Right kidney (tissue), 1 donor: ENCODE measurements around the gene RAC2.

Source experiments
- DNase-seq: peaks from one replicate; pipeline ENCODE4 v3.0.0-alpha.2; 2016

Gene RAC2

DNA sequence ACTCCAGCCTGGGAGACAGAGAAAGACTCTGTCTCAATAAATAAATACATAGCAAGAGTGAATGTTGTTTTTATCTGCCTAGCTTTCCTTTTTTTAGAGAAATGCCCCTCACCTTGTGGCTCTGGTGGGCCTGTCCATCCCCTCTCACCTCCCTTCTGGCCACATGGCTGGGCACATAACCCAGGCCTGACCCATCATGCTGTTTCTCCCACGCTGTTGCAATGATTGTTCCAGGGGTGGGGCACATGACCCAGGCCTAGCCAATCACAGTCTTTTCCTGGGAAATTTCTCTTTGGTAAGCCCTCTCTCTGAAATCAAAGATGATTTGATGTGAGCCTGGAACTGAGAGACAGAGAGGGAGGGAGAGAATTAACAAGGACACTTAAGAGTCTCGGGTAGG is 32.7 kb upstream of the RAC2 start:
- DNase-seq, result no peak

DNA sequence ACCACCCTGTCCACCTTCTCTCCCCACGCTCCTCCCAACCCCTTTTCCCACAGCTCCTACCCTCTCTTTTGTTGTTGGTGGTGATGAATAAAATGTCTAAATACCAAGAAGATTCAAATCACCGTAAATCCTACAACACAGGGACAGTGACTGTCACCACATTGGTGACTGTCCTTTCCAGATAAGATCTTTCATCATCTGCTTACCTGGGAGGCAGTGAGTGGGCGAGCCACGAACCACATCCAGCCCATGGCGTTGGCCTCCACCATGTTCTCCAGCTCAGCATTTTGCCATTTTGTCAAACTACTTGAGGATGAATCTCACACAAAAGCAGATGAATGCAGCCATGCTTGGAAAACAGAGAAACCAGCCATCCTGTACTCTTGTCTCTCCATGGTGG is 31.6 kb upstream of the RAC2 start:
- no peak for DNase-seq

GRCh38 chr22:37275134-37275533 is 31.1 kb upstream of the RAC2 start:
- no peak for DNase-seq

DNA sequence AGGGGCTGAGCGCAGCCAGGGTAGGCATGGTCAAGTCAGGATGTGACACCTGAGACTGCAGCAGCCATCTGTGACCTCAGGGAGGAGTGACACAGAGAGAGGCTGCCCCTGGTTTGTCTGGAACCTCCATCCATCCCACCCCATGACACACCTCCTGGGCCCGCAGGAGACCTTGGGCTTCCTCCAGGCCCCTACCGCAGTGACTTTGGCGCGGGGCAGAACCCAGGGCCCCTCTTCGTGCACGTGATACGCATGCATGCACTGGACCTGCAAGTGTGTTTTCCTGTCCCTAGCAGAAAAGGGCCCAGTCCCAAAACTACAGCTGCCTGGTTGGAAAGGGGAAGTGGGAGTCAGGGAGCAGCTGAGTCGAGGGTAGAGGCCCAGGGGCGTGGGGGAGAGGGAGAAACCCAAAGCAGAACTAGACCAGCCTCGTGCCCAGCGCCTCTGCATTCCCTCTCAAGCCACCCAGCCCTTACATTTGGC is 30.4 kb upstream of the RAC2 start:
- no peak for DNase-seq

- DNase-seq, result no peak
These were observed 29.8 kb upstream of the RAC2 start for GRCh38 chr22:37273846-37274225.

GRCh38 chr22:37273126-37273845 is 29.2 kb upstream of the RAC2 start:
- DNase-seq, result no peak

DNA sequence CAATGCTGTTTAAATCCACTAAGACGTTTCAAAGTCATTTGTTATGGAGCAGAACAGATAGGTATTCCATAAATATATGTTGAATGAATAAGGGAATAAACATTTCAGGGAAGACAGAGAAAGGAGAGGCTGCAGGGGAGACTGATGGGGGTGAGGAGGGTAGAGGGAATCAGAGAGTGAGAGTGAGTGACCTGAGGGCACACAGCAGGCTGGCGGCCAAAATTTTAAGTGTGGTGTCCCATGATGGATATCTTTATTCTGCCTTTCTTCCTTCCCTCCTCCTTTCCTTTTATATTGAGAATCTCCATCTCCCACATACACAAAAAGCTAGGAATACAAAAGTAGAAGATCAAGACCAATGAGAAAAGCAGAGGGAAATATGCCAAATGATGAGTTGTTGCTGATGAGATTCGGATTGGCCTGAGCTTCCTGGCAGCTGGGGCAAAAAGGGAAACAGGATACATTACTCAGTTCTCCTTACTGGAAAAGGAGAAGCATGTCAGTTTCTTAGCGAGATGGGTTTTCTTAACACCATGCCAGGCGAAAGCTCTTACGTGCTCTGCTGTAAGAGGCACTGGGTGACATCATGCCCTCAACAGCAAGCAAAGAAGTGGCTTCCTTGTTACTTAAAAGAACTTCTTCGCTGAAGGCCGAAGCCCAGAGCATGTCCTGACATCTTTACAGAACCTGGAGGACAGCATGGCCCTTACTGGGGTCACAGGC is 27.0 kb upstream of the RAC2 start:
- DNase-seq, result no peak

- DNase-seq, result no peak
These were observed 26.0 kb upstream of the RAC2 start for GRCh38 chr22:37269936-37270678.

- DNase-seq, result no peak
These were observed 23.8 kb upstream of the RAC2 start for GRCh38 chr22:37267661-37268413.

DNA sequence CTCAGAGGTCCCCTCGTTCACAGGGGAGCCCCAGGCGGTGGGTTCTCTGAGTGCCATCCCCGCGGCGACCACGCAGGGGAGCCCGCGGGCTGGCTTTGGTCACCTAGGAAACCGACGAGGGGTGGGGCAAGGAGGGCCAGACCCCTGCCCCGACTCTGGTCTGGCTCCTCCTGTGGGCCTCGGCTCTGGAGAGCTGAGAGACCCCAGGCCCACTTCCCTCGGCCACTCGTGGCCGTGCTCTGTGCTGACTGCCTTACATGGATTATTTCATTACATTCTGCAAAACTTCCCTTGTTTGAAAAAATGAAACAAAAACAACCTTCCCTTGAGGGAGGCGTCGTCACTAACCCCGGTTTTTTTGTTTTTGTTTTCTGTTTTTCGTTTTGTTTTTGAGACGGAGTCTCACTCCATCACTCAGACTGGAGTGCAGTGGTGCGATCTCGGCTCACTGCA is 23.1 kb upstream of the RAC2 start:
- DNase-seq, result peak; percentile 67

GRCh38 chr22:37266581-37267134 is 22.6 kb upstream of the RAC2 start:
- no peak for DNase-seq

DNA sequence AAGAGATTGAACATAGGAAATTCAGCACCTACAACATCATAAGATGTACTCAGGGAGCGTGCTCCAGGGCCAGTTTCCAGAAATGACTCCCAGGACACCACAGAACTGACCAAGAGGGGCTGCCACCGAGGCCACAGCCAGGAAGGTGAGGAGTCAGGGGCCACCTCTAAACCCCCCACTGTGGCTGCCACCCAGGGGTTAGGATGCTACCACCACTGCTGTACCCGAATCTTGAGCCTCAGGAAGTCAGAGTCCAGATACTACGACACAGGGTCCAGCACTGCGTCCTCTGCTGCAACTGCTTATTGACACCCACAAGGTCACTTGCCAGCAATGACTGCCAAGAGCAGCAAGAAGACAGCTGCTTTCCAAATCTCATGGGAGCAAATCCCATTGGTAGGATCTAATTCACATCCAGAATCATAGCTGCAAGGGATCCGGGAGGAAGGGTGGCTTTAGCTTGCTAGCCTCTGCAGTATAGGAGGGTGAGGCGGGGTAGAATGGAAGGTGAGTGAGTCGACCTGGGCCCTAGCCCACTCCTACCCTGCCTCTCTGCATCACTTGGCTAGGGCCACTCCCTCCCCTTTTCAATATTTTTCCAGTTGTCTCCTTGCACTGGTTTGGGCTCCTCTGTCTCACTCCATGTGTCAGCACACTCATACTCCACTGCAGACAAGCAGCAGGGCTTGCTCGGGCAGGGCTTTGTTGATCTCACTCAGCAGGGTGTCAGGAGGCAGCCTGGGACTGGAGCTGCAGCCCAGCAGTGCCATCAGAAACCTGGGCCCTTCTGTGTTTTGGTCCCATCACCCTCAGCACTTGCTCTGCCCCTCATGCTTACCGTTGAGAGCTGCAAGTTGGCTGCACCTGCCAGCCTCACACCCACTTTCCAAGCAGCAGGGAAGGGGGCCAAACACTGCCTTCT is 20.2 kb upstream of the RAC2 start:
- no peak for DNase-seq

DNA sequence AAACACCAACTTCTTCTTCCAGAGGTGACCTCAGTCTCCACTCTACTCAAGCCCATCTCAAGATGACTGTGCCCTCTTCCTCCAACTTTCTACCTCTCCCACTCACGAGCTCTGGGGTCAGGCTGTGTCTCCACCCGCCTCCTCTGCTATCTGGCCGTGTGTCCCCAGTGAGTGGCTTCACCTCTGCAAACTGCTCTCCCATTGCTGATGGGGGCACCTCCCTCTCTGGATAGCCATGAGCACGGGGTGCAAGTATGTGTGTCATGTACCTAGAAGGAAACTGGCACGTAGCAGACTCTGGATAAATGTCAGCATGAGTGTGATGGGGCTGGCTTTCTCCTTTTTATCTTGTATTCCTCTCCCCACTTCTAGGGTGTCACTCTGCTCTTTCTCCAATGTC is 18.3 kb upstream of the RAC2 start:
- no peak for DNase-seq

- DNase-seq, result peak; percentile 51
These were observed 16.9 kb upstream of the RAC2 start for GRCh38 chr22:37260901-37261336.

DNA sequence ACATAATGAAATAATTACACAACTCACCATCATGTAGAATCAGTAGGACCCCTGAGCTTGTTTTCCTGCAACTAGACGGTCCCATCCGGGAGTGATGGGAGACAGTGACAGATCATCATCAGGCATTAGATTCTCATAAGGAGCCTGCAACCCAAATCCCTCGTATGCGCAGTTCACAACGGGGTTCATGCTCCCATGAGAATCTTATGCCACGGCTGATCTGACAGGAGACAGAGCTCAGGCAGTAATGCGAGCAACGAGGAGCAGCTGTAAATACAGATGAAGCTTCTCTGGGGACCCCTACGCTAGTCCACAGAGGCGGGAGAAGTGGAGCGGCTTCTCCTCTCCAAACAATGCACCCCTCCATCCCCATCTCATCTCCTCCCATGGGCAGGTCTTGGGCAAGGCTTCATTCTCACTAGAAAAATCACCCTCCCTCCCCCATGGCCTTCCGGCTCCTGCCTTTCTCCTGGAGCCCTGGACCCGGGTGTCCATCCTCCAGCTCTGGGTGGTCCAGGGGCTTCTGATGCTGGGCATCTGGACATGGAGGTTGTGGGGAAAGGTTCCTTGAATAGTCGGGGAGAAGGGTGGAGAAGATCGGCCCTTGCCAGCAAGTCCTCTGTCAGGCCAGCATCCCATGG is 16.2 kb upstream of the RAC2 start:
- DNase-seq, result peak; percentile 44

DNA sequence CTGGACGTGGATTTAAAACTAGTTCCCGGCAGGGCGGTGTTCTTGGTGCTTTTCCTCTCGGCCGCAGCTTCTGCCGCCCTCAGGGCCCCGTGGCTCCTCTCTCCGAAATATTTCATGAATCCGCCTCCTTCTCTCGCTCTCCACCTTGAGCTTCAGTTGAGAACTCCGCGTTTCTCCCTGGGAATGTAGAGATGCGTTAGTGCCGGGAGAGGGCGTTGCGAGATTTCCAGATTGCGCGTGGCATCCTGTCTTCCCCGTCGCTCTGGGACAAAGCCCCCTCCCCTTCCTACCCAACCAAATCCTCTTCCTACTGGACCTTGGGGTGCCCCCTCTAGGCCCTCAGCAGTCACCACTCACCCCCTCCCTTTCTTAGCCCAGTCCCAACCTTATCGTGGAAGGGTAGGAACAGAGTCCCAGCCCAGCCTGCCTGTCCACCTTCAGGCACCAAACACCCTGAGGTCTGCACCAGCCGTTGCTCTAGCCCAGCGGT is 15.5 kb upstream of the RAC2 start:
- DNase-seq, result peak; percentile 54

DNA sequence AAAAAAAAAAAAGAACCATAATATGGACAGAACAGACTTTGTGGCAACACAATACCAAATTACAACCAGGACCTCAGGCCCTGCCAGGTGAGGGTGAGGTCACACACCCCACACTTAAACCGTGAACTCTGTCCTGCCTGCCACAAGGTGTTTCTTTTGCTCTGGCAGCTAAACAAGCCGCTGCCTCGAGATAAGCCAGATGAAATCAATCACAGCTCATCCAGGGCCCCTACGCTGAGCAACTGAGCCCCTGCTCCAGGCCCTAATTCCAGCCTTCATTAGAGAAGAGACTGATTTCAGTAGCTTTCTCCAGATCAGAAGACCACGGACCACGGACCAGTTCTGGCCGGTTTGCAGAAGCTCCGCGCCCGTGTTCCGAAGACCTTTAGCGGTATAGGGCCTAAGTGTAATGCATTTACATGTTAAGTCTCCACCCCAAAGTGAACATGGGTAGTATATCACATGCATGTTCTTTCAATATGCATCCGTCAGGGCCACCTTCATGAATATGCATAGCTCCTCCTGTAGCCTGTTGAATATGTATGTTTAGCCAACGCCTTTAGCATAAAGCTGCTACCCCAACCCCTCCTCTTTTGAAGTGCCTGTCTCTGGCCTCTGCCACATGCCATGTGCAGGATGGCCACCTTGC is 14.8 kb upstream of the RAC2 start:
- peak; percentile 30 for DNase-seq

DNA sequence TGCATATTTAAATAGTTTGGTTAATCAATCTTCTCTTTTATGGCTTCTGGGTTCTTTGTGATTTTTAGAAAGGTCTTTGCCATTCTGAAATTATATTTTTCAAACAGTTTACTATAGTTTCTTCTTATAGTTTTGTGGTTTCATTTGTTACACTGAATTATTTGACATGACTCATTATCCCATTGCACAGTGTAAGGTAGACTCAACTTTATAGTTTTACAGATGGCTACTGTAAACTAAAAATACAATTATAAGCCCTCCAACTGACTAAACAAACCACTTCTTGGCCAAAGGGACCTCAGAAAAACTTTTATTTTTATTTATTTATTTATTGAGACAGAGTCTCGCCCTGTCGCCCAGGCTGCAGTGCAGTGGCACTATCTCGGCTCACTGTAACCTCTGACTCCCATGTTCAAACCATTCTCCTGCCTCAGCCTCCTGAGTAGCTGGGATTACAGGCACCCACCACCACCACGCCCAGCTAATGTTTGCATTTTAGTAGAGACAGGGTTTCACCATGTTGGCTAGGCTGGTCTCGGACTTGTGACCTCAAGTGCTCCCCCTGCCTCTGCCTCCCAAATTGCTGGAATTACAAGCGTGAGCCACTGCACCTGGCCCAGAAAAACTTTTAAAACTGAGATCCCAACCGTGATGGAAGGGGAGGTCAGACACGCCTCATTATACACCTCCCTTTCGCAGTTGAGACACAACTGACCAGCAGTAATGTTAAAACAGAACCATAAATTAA is 14.1 kb upstream of the RAC2 start:
- DNase-seq, result no peak
